Activated CD4-positive, alpha-beta T cell treated with anti-CD3 and anti-CD28 coated beads for 4 hours (primary cell): Measurements from ENCODE around the gene SMIM36.
"Not testable (repeated sequence)": the region's sequence is repeated elsewhere in the genome, so short reads cannot be mapped to it uniquely, and the experiment has no call there.

Experiments
- DNase-seq, 2 donors: peaks; one replicate each; pipeline ENCODE4 v3.0.0-alpha.2; 2020

The SMIM36 gene

GRCh38 chr17:55413825-55414489, 97.3 kb downstream of the SMIM36 start:
- no peak for DNase-seq

DNA sequence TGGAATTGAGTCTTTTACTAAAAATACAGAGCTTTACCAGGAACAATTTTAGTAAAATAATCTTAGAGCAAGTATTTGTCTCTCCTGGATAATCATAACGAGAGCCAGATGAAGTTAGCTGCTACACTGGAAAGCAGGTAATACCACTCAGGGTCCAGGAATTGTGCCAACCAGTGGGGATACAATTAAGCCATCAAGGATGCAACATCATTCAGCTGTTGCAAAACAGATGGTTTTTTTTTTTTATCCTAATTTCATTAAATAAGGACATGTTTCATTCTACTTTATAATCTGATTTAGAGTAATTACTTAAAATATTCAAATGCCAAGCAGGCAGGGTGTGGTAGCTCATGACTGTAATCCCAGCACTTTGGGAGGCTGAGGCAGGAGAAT, 99.8 kb downstream of the SMIM36 start:
- no peak for DNase-seq

GRCh38 chr17:55410722-55411462, 100.4 kb downstream of the SMIM36 start:
- DNase-seq, result no peak

- DNase-seq, result no peak
These were observed 102.0 kb downstream of the SMIM36 start for GRCh38 chr17:55409030-55409800.

DNA sequence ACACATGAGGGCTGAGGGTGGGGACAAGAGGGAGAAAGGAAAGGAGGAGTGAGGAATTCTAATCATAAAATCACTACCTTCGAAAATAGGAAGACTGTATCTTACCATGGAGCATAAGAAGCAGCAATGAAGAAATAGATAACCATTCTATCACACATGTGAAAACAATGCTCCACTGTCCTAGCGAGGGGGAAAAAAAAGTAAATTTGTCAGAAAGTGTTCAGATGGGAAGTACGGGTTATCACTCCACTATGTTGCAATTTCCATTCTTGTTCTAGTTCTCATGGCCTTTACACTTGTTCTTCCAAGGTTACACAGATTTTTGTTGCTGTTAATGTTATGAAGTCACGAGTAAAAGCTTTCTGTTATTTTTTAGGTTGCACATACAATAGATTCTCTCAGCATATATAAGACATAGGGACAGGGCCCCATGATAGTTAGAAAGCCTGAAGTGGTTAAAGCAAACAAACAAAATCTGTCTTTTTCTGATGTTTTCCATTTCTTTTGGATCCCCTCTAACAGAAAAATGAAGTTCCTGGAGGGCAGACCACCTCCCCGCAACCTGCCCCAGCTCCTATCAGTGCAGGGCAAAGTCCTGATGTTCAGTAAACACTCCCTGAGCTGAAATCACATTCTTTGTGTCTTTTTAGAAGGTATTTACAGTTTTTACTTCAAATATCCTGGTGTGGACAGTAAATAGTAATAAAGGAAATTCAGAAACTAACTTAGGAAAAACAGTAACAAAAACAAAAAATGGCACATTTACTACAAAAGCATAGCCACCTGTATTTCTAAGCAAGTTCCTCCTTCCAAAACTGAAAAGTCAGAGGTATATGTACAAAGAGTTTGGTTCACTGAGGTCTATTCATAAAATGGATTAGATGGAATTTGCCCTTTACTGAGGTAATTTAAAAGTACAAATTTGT, 103.3 kb downstream of the SMIM36 start:
- DNase-seq, result no peak

DNA sequence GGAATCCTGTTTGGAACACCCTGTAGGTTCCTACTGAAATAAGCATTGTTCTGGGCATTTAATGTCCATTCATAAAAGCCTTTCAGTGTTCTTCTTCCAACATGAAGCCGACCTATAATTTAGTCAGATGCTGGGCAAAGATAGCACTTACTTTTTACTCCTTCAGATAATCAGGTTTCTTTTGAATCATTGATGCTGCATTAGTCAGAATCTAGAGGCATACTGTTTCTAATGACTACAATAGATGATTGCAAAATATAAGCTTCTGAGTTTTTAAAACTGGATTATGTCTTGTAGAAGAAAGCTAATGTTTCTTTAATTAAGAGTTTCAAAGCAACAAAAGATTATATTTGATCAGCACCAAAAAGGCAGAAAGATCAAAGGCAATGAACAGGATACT, 105.7 kb downstream of the SMIM36 start:
- no peak for DNase-seq

GRCh38 chr17:55404197-55404596, 107.1 kb downstream of the SMIM36 start:
- DNase-seq, result not testable (repeated sequence)

GRCh38 chr17:55402374-55402773, 108.9 kb downstream of the SMIM36 start:
- no peak for DNase-seq
